Measurements from ENCODE around the gene ZBTB34.

GRCh38 chr9:126926364-126926763, 65.9 kb downstream of the ZBTB34 start:
- no peak for TF ChIP-seq CTCF (conservative IDR thresholded peaks at IDR 0.05 in 1 of 2, IDR thresholded peaks at IDR 0.05 in 1 of 2; ENCODE audit: extremely low read depth in 1 of 2, insufficient read depth in 1 of 2, low read depth in 1 of 2, low read length in 2 of 2)
- no peak for TF ChIP-seq EZH2 (IDR thresholded peaks at IDR 0.05; ENCODE audit: borderline replicate concordance, low read length)

Measured in mammary epithelial cell (primary cell).